HG03439 (cell line): ENCODE measurements around the gene ZNF621.

Experiments used
- ATAC-seq: cut with Tn5 transposase; IDR thresholded peaks from one replicate; pipeline ENCODE4 v1.9.1; 2021; ENCODE audit warnings: mild to moderate bottlenecking, moderate library complexity; ENCODE audit not compliant: unreplicated experiment

ZNF621 gene

GRCh38 chr3:40524568-40525285, at the start of gene ZNF621:
Gene ZNF621, plus strand, starts transcription at chr3:40524960. Its CDS starts 881 bp downstream, at chr3:40525841.
- ATAC-seq = peak; percentile 99

GRCh38 chr3:40476478-40477470, 48.0 kb upstream of the ZNF621 start, which contains the start of gene ZNF619:
Gene ZNF619, plus strand, starts transcription at chr3:40477122. Its CDS starts 858 bp downstream, at chr3:40477980.
- ATAC-seq = peak; percentile 79

GRCh38 chr3:40477666-40478065, 47.1 kb upstream of the ZNF621 start:
- no peak for ATAC-seq

- ATAC-seq = no peak
These were observed 37.6 kb upstream of the ZNF621 start for GRCh38 chr3:40487172-40487571.

GRCh38 chr3:40490916-40491315, 33.8 kb upstream of the ZNF621 start:
- no peak for ATAC-seq

- no peak for ATAC-seq
These were observed 30.1 kb upstream of the ZNF621 start for GRCh38 chr3:40494698-40495097.

GRCh38 chr3:40497288-40497687, 27.5 kb upstream of the ZNF621 start:
- ATAC-seq = no peak

- no peak for ATAC-seq
These were observed 24.8 kb upstream of the ZNF621 start for GRCh38 chr3:40499952-40500351.

GRCh38 chr3:40502034-40502433, 22.7 kb upstream of the ZNF621 start:
- no peak for ATAC-seq

GRCh38 chr3:40504636-40505430, 19.9 kb upstream of the ZNF621 start:
- no peak for ATAC-seq

- peak; percentile 65 for ATAC-seq
These were observed 18.9 kb upstream of the ZNF621 start, which contains the start of gene ZNF620 for GRCh38 chr3:40505599-40506462. Gene ZNF620, plus strand, starts transcription at chr3:40506039. Its CDS starts 314 bp downstream, at chr3:40506353.

GRCh38 chr3:40511031-40511718, 13.6 kb upstream of the ZNF621 start:
- no peak for ATAC-seq

GRCh38 chr3:40516201-40516600, 8.6 kb upstream of the ZNF621 start:
- no peak for ATAC-seq

- no peak for ATAC-seq
These were observed 6.7 kb upstream of the ZNF621 start for GRCh38 chr3:40518067-40518466.

GRCh38 chr3:40518848-40519247, 5.9 kb upstream of the ZNF621 start:
- no peak for ATAC-seq

- ATAC-seq = no peak
These were observed 3.5 kb upstream of the ZNF621 start for GRCh38 chr3:40521254-40521653.

GRCh38 chr3:40523781-40524180, 979 bp upstream of the ZNF621 start:
- ATAC-seq = no peak

GRCh38 chr3:40524222-40524567, 565 bp upstream of the ZNF621 start:
- peak; percentile 16 for ATAC-seq

GRCh38 chr3:40528426-40528825, 3.7 kb downstream of the ZNF621 start:
- no peak for ATAC-seq
